GM11168 (cell line): Measurements from ENCODE around the gene NPAS3.

Source experiments
- in situ Hi-C: fragments of 300-500 bp; cut with MboI; formaldehyde crosslinking; loops from one replicate; pipeline ENCODE4 v1.12.0; 2022; ENCODE audit warnings: low sequenced_read_pairs; ENCODE audit not compliant: unreplicated experiment

The NPAS3 gene

GRCh38 chr14:33237115-33237740, 298.5 kb downstream of the NPAS3 start:
- in situ Hi-C loops, result no loop called here

DNA sequence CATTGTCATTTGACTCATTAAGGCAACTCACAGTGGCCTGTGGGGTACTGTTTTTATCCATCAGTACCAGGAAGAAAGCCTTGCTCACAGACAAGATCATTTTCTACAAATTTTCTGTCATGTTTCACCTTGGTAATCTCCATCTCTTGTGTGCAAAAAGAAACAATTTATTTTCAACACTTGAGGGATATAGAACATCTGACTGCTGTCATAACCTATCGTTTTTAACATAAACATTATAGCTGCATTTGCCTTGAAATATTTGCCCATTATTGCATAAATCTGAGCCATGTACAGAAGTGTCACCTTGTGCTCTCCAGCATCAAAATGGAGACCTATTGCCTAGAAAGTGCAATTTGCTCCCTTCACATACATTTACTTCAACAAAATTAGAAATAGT, 300.8 kb downstream of the NPAS3 start:
- in situ Hi-C loops, result no loop called here

DNA sequence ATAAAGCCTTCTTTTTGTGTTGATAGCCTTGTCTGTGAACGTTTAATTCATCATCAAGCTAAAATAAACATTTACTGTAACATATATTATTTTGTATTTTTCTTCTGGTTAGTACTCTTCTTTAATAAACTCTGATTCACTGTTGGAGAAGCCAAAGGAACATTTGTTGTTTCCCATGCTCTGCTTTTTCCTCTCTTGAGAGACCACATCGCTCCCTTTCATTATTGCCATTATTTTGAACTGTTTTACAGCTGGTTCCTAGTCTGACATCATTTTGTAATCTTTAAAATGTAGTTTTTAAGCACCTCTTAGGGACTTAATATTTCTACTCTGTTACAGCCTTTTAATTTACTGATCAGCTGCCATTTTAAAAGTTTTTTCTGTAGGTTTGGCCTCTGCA, 301.8 kb downstream of the NPAS3 start:
- in situ Hi-C loops, result no loop called here

GRCh38 chr14:33241331-33241730, 302.7 kb downstream of the NPAS3 start:
- in situ Hi-C loops, result no loop called here

DNA sequence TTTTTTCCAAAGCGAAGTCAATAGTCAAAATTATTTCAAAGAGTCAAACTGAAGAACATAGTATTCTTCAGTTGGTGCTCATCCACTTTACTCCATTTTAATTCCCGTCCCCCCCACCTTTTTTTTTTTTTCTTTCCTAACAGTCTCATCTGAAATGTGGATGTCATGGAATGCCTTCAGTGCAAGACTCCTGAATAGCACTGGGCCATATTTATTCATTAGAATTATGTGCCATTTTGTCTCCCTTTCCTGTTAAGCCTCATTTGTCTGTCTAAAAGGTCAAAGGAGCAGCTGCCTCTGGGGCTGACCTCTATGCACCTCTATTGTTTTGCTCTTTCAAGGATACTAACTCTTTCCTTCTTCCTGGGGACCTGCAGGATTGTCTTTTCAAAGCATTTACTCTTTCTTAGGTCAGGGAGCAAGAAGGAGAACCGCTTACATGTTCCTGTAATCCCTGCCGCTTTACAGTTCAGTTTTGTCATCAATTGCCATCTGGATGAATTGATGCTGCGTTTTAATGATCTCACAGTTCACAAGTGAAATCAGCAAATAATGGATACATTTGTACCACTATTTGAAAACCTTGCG, 310.6 kb downstream of the NPAS3 start:
- in situ Hi-C loops, result no loop called here

GRCh38 chr14:33250963-33251362, 312.3 kb downstream of the NPAS3 start:
- in situ Hi-C loops, result no loop called here

- in situ Hi-C loops, result no loop called here
Observed at GRCh38 chr14:33254342-33254741, 315.7 kb downstream of the NPAS3 start.

DNA sequence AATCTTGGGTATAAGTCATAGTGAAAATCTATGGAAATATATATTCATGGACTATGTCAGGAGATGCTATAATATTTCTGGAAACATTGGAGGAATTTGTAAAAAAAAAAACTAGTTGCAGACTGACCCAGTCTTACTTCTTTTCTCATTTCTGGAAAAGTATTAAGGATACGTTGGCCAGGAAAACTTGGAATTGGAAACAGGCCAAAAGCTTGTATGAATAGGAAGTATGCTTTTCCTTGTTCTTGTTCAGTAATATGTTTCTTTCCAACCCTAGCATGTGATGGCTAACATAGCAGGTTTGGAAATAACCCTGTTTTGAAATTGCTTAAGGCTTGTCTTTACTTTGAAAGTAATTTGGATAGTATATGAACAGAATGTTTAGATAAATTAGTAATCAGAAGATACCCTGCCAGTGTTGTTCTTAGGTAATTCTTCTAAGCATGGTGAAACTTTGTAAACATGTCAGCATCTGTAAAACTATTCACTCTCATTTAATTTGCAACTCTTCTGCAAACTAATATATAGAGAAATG, 316.2 kb downstream of the NPAS3 start:
- in situ Hi-C loops, result no loop called here

- in situ Hi-C loops, result no loop called here
Observed at GRCh38 chr14:33257796-33258195, 319.1 kb downstream of the NPAS3 start.

- in situ Hi-C loops, result no loop called here
Observed at GRCh38 chr14:33259764-33260163, 321.1 kb downstream of the NPAS3 start.

DNA sequence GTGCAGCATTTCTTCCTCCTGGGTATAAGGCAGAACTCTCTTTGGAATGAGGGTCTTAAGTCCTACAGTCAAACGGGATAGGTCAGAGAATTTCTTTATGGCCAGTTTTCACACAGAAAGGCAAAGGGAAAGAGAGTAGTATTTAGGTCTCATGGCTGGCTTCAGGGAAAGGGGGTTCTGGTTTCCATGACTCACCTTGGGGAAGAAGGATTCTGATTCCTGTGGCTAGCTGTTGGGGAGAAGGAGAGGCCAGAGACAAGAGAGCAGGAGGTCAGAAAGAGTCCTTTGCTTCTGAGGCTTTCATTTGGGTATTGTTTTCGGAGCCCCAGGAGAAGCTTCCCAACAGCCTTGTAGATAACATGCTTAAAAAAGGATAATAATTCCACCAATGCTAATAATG, 332.5 kb downstream of the NPAS3 start:
- in situ Hi-C loops, result no loop called here

DNA sequence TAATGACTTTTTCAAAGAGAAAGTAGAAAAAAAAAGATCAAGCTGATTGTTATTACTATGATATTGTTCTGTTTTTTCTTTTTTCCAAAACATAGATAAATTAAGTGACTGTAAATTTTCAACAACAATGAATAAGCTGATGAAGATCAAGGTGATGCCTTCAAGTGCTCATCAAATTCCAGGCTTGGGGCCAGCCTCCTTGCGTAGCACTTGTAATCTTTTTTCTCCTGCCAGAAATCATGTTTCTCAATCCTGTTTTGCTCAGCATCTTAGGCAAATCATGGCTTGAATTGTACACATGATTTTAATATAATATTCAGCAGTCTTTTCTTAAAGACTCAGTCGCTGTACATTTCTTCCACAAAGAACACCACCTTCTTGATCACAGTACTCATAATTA, 333.2 kb downstream of the NPAS3 start:
- in situ Hi-C loops, result no loop called here

DNA sequence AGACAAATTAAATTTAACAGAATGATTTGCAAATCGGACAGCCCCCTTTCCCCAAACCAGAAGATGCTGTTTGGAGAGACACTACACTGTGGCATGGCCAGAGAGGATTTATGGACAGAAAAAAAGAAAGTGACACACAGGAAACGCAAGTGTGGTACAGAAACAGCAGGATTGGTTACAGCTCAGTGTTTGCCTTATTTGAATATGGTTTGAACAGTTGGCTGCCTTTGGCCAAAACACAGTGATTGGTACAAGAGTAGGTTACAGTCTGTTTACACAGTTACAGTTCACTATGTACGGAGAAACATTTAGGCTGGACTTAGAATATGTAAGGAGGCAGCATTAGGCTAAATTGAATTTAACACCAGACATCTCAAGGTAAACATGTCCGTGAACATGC, 335.3 kb downstream of the NPAS3 start:
- in situ Hi-C loops, result no loop called here

GRCh38 chr14:33275879-33276278, 337.2 kb downstream of the NPAS3 start:
- in situ Hi-C loops, result no loop called here

DNA sequence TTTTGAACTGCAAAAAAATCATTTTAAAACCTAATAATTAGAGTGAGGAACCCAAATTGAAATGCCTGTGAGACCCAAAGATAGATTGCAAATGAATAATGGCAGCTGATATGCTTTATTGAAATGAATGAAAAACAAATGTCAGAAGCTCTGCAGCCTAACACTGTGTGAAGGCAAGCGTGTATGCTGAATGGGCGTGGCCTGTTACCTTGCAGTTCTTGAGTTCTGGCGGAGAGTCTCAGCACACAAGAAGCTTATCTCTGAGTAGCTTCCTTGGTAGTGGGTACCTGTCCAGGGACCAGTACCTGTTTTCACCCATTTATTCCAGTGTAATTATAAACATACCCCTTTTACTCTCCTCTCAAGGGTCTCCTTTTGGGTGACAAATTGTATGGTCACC, 341.2 kb downstream of the NPAS3 start:
- in situ Hi-C loops, result no loop called here

DNA sequence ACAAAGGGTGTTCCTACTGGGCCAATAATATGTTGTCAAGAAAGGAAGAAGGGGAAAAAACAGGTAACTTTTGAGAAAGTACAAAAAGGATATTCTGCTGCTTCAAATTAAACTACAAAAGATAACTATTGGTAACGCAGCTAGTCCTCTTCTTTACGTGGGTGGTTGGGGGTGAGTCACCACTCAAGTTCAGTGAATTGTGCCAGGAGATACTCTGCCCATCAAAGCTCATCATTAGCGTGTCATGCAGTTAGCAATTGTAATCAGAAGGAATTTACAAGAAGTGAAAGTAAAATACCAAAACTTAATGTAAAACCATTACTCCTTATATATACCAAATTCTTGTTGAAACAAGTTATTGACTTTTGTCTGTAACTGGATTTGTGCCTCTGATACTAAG, 342.0 kb downstream of the NPAS3 start:
- in situ Hi-C loops, result no loop called here

GRCh38 chr14:33282331-33283230, 343.9 kb downstream of the NPAS3 start:
- in situ Hi-C loops, result no loop called here

DNA sequence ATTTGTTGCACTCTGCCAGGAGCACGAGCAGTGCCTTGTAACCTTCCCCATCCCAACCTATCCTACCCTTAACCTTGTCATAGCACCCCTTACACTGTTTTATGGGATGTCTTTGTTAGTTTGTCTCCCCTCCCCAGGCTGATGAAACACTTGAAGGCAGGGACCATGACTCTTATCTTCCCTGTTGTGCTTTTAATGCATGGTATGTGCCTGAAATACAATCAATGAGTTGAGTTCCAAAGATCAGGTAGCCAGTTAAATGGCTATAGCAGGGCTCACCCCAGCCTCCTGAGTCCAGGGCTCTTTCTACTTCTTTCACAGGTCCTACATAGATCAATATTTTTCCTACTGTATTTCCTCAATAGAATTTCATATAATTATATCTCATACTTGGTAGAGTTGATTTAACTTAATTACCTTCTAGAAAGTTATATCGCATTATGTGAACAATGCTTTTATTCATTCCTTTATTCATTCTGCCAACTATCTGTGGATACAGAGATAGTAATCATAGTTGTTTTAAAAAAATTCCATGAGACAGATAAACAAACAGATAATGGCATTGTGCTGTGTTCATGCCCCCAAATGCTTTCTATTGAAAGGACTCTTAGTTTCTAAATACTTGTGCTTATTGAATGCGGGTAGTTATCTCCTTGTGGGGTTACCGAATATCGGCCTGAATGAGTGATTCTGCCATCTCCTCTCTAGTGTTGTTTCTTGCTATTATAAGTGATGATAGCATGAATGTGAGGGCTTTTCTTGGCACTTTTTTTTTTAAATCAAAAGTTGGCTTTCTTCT, 347.4 kb downstream of the NPAS3 start:
- in situ Hi-C loops, result no loop called here

DNA sequence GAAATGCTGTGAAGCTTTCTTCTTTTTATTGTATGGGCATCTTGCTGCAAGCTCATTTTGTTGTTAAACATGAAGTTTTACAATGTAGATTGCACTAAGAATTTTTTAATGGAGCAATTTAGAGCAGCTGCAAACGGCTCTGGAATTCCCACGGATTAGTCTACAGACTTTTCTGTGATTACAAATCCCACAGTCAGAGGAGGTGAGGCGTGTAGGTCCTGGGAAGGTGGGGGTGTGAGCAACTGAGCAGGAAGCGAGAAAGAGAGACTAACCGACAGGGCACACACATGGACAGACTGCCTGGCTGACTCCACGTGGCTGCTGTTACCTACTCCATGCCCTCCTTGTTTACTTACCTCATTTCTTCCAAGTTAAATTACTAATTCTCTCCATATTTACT, 348.5 kb downstream of the NPAS3 start:
- in situ Hi-C loops, result no loop called here

- in situ Hi-C loops, result no loop called here
Observed at GRCh38 chr14:33290641-33291040, 352.0 kb downstream of the NPAS3 start.
